Activated CD4-positive, alpha-beta T cell treated with anti-CD3 and anti-CD28 coated beads, Interleukin-2, amount 50 U/mL, for 48 hours (primary cell): ENCODE data around the gene TICAM2.

Experiments
- DNase-seq, 2 experiments: peaks; one replicate each; pipeline ENCODE4 v3.0.0-alpha.2; 2020

TICAM2 gene

DNA sequence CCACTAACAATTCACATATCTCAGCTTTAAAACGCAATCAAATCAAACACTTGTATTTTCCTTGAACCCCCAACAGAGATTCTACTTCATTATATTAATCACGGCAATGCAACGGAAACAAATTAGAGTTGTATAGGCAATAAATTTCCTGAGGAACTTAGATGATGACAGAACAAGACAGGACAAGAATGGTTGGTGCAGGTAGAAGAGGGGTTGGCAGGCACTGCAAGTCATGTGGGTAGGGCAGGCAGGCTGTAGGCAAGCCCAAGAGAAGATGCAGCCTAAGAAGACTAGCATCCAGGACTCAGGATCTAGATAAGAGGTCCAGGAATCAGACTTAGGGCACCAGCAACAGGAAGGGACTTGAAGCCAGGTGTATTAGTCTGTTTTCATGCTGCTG, 41.1 kb downstream of the TICAM2 start:
- DNase-seq, result no peak

DNA sequence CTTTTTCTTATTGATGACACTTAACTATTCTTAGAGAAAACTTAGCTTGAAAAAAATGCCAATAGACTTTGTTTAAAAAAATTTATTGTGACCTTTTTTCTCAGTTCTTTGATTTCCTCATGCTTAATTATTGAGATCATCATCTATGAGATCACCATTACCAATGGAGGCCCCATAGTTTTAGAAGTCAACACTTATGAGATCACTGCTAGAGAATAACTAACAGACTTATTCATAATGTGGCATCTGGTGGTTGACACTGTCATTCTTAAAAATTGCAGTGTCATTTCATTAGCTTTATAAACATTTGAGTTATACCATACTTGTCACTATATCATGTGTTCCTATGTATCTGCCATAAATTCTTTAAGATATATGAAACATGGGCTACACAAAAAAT, 42.8 kb downstream of the TICAM2 start:
- DNase-seq, result no peak

DNA sequence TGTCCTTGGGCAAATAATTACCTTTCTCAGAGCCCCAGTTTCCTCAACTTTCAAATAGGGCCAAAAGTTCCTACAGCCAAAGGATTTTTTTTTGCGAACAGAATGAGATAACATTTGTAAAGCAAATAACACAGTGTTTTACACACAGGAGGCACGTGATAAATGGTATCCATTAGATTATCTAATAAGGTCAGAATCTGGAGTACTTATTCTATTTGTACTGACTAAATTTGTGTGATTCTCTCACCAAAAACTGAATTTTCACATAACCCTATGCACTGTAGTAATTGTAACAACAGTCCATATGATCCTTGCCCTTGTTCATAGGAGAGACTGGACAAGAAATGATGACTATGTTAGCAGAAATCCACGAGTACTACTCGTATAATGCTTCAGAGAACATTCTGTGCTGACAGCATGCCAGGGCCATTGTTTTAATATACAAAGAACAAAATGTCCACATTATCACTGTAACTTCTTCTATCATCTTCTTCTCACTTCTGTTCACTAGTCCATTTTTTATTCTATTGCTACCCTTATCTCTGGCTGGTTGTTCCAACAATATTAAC, 43.8 kb downstream of the TICAM2 start:
- no peak for DNase-seq

DNA sequence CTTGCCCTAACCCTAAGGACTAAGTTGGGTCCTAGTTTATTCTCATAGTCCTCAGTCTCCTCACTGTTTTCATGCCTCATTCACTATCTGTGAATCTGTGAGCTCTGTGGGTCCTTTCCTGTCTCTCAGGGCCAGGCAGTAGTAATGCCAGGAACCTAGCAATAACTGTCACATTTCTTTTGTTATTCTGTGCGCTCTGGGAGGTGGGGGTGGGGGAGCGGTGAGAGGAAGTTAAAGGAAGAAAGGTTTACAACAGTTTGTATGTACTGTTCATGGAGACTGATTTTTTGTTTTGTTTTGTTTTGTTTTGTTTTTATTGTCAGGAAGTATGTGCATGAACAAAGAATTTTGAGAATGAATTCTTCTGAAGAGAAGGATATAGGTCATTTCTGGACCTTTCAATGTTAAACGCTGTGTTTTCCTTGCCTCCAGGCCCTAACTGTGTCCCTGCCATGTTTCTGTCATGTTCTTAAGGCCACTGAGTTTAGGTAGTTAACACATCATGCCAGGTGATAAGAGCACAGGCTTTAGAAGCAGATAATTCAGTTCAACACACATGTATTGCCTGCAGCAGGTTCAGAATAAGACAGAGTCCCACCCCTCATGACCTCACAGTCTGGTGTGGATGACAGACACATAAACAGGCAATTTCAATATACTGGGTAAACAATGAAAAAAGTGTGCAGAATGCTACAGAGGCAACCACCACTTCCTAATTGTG, 44.5 kb downstream of the TICAM2 start:
- no peak for DNase-seq

DNA sequence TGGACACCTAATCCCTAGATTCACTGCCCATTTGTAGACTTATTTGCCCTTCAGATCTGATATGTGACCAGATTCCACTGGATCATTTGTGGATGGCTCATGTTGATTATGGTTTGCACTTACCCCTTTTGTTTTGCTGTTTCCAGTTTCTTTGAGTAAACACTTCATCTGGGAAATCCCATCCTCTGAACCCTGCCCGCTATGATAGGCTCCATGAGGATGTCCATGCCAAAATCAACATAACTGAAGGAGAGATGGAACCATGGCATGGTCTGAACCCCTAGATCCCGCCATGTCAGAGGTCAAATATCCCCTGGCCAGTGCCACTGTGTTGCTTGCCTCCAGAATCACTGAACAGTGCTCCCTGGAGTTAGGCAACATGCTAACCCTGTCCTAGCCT, 46.0 kb downstream of the TICAM2 start:
- no peak for DNase-seq

DNA sequence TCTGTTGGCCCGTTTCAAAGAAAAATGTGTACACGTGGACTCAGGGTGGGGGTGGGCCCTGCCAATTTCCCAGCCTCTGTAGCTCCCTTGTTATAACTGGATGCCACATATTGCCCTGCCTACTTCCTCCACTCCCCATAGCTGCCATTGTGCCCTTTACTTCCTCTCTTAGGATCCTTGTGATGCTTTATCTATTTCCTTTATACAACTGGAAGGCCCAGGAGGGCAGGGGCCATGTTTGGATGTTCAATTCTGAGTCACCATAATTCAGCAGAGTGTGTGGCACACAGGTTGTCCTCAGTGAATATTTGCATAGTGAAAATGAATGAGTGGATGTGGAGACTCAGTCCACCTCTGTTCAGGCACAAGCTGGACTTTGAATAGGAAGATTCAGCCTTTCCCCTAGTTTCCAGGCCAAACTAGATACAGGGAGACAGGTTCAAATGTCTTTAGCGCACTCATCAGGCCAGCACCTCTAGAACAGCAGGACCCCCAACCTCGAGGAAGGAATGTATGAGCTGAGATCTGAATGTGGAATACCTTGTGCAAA, 47.1 kb downstream of the TICAM2 start:
- DNase-seq, result no peak

DNA sequence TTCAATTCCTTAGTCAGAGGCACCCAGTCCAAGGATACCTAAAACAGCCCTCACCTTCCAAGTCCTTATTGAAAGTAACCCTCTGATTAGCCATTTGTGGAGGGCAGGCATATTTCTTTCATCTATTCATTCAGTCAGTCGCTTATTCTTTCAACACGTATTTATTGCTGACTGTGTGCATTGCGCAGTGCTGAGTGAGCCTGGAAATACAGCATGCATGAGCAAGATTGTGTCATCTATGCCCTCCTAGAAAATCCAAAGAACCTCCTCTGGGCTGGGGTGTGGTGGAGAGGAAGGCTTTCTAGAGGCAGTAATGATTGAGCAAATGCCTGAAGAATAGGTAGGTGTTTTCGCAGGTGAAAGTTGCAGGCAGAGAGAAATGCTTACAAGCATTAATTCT, 49.2 kb downstream of the TICAM2 start:
- DNase-seq, result no peak

DNA sequence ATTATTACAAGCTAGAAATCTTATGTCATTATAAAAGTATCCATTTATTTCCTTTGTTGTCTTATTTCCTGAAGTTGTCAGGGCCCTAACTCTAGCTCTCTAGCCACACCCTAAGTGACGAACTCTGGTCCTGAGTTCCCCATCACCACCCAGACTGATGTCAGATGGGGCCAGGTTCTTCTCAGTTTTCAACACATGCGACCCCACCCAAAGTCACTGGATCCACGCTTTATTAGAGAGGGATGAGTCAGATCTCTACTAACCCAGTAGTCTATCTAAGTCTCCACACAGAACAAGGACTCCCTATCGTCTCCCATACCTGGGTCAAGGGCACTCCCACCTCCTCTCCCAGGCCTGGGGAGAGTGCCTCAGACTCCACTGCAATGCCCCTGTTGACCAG, 50.9 kb downstream of the TICAM2 start:
- DNase-seq, result no peak

DNA sequence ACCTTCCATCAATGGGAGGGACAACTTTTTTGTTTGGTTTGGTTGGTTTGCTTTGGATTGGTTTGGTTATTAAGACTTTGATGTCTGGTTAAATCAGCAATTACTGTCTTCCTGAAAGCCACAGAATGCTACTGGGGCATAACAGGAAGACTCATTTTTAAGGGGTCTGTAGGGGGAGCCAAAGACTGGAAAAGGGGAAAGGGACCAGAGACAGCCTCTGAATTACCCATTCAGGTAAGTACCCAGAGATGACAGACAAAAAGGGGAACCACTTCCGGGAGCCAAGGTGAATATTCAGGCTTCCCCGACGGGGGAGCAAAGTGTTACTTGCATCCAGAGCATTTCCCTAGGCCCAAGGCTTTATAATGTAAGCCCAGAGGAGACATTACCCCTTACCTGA, 53.1 kb downstream of the TICAM2 start:
- DNase-seq, result no peak

DNA sequence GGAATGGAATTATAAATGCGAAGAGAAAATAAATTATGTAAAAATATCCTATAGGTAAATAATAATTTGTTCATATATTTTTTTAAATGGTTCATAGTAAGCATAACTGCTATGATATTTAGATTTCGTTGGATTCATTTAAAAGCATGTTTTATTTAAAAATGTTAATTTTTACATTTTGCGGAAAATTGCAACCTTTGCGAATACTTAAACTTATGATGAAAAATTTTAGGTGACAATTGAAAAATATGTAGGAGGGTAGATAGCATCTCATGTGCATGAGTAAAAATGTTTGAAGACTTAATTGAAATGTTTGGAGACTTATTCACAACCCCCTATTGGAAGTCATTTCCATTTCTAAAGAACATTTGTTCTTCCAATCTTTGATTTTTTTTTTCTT, 53.6 kb downstream of the TICAM2 start:
- DNase-seq, result no peak

DNA sequence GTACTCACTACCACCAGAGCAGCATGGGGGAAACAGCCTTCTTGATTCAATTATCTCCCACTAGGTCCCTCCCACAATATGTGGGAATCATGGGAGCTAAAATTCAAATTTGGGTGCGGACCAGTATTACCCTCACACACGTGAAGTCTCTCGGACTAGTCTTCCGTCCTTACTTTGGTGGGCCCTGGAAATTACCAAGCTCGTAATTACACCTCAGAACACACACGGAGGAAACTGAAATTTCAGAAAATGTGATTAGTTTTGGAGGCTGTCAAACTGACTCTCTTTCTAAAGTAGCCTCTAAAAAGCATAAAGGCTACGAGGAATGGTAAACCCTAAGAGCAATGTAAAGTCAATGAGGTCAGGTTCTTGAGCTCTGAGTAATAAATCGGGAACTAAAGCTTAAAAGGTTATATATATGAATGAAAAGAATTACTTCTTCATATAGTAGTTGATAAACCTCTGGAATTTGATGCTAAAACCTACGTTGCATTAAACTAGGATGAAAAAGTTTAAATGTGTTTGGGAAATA, 56.9 kb downstream of the TICAM2 start:
- DNase-seq, result no peak

DNA sequence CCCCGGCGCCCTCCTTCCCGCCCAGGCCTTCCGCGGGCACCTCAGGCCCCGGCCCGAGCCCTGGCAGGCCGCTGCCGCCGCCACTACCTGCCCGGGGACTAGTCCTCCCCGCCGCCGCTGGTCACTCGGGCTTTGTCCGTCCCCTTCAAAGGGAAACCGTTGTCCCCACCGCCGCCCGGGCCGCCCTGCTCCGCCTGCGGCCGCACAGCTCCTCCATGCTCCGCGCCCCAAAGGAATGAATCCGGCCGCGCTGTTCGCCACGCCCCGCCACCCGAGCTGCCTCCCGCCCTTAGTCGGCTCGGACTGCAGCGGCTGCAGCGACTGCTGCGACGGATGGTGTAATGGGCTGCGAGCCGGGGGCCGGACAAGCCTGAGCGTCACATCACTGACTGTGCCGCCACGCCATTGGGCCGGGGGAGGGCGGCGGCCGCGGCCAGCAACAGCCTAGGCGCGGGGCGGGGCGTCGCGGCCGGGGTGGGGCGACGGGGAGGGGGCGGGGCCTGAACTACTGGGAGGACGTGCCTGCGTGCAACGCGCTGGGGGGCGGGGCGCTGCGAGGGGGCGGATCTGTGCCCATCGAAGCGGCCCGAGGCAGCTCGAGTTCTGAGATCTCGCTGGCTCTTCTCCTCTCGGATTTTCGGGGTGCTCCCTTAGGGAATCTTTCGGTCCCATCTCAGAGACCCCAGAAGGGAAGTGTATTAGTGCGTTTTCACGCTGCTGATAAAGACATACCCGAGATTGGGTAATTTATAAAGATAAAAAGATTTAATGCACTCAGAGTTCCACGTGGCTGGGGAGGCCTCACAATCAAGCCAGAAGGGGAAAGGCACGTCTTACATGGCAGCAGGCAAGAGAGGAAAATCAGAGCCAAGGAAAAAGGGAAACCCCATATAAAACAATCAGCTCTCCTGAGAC, 57.6 kb downstream of the TICAM2 start, which contains the start of gene FEM1C:
FEM1C (minus strand) TSS at position 340 of the 915 bp plus-strand sequence. CDS start 1,282 bp downstream, outside the sequence.
- peak; percentile 98 to 99 for DNase-seq

DNA sequence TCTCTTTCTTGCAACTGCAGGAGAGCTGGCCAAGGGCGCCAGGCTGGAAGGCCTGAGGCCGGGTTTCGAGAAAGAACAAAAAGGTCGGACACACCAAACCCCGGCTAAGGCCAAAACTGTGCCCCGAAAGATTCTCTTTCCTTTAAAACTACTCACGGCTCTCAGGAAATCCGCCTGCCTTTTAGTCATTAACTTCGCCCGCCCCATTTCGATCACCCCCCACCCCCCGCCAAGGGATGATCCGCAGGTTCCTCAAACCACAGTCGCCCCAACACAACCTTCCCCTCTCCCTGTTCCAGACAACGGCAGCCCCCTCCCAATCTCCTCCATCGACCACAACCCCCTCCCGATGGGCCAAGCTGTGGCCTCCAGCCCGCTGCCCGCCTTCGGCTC, 58.2 kb downstream of the TICAM2 start:
- DNase-seq, result peak; percentile 54 to 58

DNA sequence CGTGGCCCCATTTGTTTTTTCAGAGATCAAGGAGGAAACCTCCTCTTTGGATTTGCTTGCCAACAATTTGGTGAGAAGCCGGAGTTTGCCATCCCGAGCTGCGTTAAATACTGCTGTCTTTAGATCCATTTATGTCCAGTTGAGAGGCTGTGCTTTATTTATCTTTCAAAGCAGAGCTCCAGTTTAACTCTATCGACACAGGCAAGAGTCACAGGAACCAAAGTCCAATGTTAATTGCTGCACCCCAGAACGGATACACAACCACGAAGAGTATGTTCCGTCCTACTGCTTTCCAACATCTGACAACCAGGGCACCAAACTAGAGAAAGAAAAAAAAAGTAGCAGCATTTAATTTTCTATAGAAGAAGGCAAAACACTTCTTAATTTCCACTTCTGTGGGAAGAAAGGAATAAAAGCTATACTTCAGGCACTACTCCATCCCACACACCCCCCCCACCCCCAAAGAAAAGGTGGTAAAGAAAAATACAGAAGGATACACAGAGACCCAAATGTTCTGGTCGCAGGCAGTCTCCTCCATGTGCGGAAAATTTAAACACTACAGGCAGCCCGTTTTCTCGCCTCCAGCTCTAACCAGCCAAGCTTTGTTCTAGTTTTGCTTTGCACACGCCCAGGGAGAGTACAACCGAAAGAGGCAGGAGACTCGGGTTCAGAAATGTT, 58.8 kb downstream of the TICAM2 start:
- peak; percentile 38 to 50 for DNase-seq

DNA sequence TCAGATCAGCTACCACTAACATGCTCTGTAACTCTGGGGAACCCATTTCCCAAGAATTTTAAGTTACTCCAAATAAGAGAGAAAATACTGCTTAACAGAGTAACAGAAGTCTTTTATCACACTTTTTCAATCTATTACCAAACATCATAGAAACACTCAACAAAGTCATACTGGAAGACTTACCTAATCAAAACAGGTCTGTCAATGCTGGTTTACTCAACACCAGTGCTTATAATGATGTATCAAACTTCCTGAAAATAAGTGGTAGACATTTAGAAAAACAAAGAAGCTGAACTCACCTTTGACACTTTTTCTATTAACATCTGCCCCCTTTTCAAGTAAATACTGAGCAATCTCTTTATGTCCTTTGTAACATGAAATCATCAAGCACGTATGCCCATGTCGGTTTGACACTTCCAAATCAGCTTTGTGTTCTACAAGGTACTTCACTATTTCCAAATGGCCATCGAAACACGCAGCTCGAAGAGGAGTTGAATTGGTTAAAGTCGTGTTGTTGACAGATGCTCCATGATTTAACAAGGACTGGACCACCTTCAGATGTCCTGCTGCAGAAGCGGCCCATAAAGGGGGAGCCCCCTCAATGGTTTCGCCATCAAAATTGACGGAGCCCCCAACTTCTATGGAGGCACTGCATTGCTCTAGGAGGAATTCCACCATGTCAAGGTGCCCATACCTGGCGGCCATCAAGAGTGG, 59.5 kb downstream of the TICAM2 start:
- DNase-seq, result no peak

DNA sequence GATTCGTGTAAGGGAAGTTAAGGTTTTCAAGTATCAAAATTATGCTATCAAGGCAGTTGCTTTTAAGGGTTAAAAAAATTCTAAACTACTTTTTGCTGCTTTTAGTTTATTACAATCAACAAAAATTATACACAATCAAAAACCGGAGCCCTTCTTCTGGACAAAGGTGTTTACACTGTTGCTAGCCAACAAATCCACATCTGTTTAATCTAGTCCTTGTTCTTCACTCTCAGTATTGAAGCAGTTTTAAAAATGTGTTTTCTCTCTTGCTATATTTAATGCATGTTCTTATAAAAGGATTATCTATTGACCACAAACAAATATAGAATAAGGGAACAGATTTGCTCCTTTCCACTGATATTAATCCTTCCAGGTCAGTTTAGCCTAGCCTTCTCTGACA, 60.2 kb downstream of the TICAM2 start:
- no peak for DNase-seq

DNA sequence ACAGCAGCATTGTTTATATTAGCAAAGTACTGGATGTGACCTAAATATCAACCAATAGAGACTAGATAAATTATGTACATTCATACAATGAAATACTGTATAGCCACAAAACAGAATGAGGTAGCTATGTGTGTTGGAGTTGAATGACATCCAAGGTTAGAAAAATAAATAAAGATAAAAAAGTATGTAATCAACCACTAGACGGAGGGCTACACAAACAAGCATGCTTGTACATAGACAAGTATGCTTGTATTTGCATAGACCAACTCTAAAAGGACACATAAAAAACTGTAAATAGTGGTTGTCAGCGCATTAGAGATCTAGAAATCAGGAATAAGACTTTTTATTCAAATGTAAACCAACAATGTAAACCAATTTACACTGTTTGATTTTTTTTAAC, 60.7 kb downstream of the TICAM2 start:
- no peak for DNase-seq

DNA sequence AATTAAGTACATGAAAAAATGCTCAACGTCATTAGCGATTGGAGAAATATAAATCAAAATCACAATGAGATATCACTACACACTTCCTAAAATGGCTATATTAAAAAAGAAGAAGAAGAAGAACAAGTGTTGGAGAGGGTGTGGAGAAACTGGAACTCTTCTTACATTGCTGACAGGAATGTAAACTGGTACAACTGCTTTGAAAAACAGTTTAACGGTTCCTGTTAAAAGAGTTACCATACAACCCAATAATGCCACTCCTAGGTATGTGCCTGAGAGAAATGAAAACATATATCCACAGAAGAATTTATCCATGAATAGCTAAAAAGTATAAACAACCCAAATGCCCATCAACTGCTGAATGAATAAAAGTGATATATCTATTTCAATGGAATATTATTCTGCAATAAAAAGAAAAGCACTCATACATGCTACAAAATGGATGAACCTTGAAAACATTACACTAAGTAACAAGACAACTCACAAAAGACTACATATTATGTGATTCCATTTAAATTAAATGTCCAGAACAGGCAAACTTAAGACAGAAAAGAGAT, 66.7 kb downstream of the TICAM2 start:
- no peak for DNase-seq

DNA sequence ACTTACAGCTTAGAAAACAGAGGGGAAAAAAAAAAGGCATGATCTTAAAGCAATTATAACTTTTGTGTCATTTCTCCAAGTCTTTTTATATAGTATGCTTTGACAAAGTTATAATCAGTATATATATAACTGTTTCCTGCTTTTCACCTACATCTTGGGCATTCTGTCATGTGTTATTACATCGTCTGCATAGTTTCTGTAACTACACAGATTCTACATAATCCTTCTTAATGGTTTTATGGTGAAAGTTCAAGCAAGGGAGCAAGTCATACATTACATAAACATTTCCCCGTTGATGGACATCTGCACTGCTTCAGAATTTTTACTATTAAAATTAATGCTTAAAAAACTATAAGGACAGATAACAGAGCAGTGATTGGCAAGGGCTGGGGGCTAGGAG, 69.8 kb downstream of the TICAM2 start:
- DNase-seq, result no peak

DNA sequence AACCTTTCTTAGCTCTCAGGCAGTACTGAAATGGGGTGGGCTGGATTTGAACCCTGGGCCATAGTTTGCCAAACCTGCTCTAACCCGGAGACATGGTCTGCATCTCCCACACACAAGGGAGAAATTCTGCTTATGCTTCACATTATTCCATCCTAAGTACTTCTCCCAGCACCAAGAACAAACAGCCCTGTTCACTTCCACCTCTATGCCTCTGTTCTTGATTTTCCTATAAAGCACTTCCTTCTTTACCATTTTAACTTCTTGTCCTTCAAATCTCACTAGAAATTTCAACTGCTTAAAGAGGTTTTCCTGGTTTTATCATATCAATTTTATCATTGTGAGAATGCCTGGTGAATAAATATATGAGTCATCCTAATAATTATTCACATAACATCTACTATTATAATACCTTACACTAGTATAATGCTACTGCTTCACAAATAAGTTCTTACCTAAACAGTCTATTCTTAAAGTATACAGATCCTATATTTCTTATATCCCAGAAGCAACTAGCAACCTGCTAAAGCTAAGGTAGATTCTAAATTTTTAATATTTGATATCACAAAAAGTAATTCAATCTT, 70.4 kb downstream of the TICAM2 start:
- DNase-seq, result no peak

DNA sequence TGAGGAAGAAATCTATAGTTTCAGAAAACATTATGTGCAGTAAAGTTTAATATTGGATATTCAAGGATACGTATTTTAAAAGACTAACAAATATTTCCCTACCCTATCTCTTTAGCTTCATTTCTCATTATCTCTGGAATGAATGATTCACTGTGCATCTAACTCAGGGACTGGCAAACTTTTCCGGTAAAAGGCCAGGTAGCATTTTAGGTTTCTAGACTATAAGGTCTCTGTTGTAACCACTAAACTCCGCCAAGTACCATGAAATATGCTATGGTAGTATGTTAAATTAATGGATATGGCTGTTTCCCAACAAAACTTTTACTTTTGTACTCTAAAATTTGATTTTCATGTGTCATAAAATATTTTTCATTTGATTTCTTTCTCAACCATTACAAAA, 70.9 kb downstream of the TICAM2 start:
- no peak for DNase-seq
